A673 (cell line): ENCODE data around the gene RAB11FIP3. TPM values are rescaled to one million over a fixed set of nuclear protein-coding genes. Genes with fewer than 3 reads are reported as not detected.

Experiments
- BruUV-seq: library from RNA; stranded (reverse); fragments of 400-500 nt; replicated peaks from 2 replicates; lab custom pipeline; 2021; lab: Mats Ljungman, UMichigan
- CTCF ChIA-PET: fragments of 300-600 bp; sonication (Branson Sonifier 250); formaldehyde crosslinking; loops from one replicate; lab custom pipeline; 2022; ENCODE audit warnings: antibody characterized with exemption; lab: Charles Lee
- POLR2A ChIA-PET: fragments of 300-600 bp; sonication (Branson Sonifier 250); formaldehyde crosslinking; loops from one replicate; lab custom pipeline; 2022; ENCODE audit warnings: antibody characterized with exemption; ENCODE audit not compliant: low non-redundant PET; lab: Charles Lee
- DNase-seq: peaks from one replicate; pipeline ENCODE4 v3.0.0-alpha.2; 2015; ENCODE audit warnings: low spot score
- H3K27ac ChIP-seq: fragments of 200-600 bp; sonication (generic); 2 replicates; pipeline ENCODE4 v1.5.1; 2016; ENCODE audit warnings: mixed run types, low read depth, mild to moderate bottlenecking, mixed read lengths, antibody characterized with exemption, low read length; ENCODE audit not compliant: poor library complexity, severe bottlenecking
- H3K27me3 ChIP-seq: fragments of 200-600 bp; sonication (generic); replicated peaks from 2 replicates; pipeline ENCODE4 v1.6.1; 2017; ENCODE audit warnings: mixed run types, low read depth, mild to moderate bottlenecking, mixed read lengths, antibody characterized with exemption, low read length; ENCODE audit not compliant: insufficient read depth, poor library complexity
- H3K36me3 ChIP-seq: fragments of 200-600 bp; sonication (generic); 2 replicates; pipeline ENCODE4 v1.6.1; 2016; ENCODE audit warnings: mixed run types, mild to moderate bottlenecking, mixed read lengths, antibody characterized with exemption, low read length; ENCODE audit not compliant: insufficient read depth, poor library complexity, severe bottlenecking
- H3K4me1 ChIP-seq: fragments of 200-600 bp; sonication (generic); 2 replicates; pipeline ENCODE4 v1.6.1; 2017; ENCODE audit warnings: mixed run types, mild to moderate bottlenecking, mixed read lengths, antibody characterized with exemption, low read length; ENCODE audit not compliant: insufficient read depth, poor library complexity, severe bottlenecking
- H3K4me3 ChIP-seq: fragments of 200-600 bp; sonication (generic); 2 replicates; pipeline ENCODE4 v1.5.1; 2016; ENCODE audit warnings: low read depth, mixed run types, mild to moderate bottlenecking, mixed read lengths, low read length; ENCODE audit not compliant: poor library complexity, severe bottlenecking
- H3K9me3 ChIP-seq: fragments of 200-600 bp; sonication (generic); 2 replicates; pipeline ENCODE4 v1.6.1; 2016; ENCODE audit warnings: mixed run types, low read depth, mild to moderate bottlenecking, mixed read lengths, antibody characterized with exemption, low read length; ENCODE audit not compliant: poor library complexity, severe bottlenecking
- EZH2 ChIP-seq: fragments of 200-600 bp; sonication (generic); IDR thresholded peaks from 2 replicates; pipeline ENCODE4 v1.6.1; 2017; ENCODE audit warnings: borderline replicate concordance, low read depth, mild to moderate bottlenecking, mixed read lengths, antibody characterized with exemption, low read length; ENCODE audit not compliant: poor library complexity, severe bottlenecking
- intact Hi-C: fragments of 100-400 bp; cut with micrococcal nuclease; formaldehyde crosslinking; loops from one replicate; pipeline ENCODE4 v1.10.0; 2022; ENCODE audit not compliant: unreplicated experiment
- microRNA-seq: library from miRNA; unstranded; fragments of <30 nt; microRNA quantifications from one replicate; pipeline ENCODE4 v1.2.0, GENCODE V29; 2021
- total RNA-seq: library from RNA; stranded (reverse); gene quantifications from 2 replicates; pipeline ENCODE4 v1.2.3, GENCODE V29; 2021
- TF ChIP-seq, protein P1 (sequence below): fragments of 300-800, 200-600 bp; sonication (generic); conservative IDR thresholded peaks from 2 replicates; pipeline ENCODE4 v1.5.1; 2017; ENCODE audit warnings: low read depth, mild to moderate bottlenecking, antibody characterized with exemption, low read length, moderate library complexity, mixed read lengths

The RAB11FIP3 gene
- total RNA-seq, 1 experiment from 2014 or later: 44.8 TPM

DNA sequence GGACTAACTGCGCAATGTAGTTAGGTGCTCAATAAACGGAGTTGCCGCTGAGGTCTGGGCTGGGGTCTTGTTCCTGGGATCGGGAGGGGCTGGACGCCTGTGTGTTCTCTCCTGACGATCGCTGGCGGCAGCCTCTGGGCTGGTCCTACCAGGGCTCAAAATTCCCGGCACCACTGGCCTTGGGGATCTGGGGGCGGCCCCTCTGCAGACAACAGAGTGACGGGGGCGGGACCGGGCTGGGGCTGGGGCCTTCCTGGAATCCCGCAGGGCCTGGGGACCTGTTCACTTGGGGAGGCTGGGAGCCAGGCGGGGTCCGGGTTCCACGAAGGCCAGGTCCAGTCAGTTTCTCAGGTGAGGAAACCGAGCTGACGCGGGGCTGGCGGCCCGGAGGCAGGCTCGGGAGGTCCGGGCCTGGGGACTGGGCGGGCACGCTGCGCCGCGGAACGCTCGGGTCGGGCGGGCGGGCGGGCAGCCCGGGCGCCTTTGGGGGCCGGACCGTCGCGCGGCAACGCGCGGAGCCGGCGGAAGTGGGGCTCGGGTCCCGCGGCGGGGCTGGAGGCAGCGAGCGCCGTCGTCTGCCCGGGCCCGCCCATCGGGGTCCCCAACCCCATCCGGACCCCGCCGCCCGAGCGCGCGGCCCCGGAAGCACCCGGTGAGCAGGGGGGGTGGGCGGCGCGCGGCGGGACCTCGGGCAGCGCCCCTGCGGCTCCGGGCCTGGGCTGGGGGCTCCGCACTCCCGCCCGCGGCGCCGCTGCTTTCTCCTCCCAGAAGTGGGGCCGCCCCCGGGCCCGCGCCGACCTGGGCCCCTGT lies 144.2 kb downstream of the RAB11FIP3 start, which contains the start of gene PIGQ:
Gene PIGQ (plus strand): TSS at position 524 of the 810 bp plus-strand sequence. CDS start 4,107 bp downstream, outside the sequence.
- DNase-seq: peak; percentile 79
- ChIA-PET POLR2A (no interaction called here), CTCF (no interaction called here)
- Histone ChIP-seq H3K36me3 (no peaks in the 10 kb centered on the region), H3K9me3 (no peaks in the 10 kb centered on the region), H3K27ac (peak within 1 kb of the TSS; percentile 87), H3K27me3 (no peaks in the 10 kb centered on the region), H3K4me1 (peaks cover 11% of the 10 kb centered on the region), H3K4me3 (peak within 1 kb of the TSS; percentile 98)
- BruUV-seq: no TSS peak
- intact Hi-C loops: no loop called here
- no peak for TF ChIP-seq EZH2
- TF ChIP-seq, protein P1, sequence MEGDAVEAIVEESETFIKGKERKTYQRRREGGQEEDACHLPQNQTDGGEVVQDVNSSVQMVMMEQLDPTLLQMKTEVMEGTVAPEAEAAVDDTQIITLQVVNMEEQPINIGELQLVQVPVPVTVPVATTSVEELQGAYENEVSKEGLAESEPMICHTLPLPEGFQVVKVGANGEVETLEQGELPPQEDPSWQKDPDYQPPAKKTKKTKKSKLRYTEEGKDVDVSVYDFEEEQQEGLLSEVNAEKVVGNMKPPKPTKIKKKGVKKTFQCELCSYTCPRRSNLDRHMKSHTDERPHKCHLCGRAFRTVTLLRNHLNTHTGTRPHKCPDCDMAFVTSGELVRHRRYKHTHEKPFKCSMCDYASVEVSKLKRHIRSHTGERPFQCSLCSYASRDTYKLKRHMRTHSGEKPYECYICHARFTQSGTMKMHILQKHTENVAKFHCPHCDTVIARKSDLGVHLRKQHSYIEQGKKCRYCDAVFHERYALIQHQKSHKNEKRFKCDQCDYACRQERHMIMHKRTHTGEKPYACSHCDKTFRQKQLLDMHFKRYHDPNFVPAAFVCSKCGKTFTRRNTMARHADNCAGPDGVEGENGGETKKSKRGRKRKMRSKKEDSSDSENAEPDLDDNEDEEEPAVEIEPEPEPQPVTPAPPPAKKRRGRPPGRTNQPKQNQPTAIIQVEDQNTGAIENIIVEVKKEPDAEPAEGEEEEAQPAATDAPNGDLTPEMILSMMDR: no peak

Small RNAs within 50 kb of the gene (microRNA-seq; reads per million reads assigned to microRNA genes)
- gene MIR3176 (266 reads per million, percentile 71 among the genes with 10 or more reads in this experiment), gene MIR5587 (4.9 reads per million, percentile 15 among the genes with 10 or more reads in this experiment)

Other genes starting within 250 kb of the RAB11FIP3 start
- gene HBA1, start 249.0 kb upstream of the RAB11FIP3 start, total RNA-seq: 5.9 and 9.5 TPM in 2 replicates
- 1.2 and 5.2 TPM in 2 replicates for gene HBQ1, start 245.2 kb upstream of the RAB11FIP3 start, total RNA-seq
- gene LUC7L, start 196.2 kb upstream of the RAB11FIP3 start, total RNA-seq: 128 and 152 TPM in 2 replicates
- gene FAM234A, start 190.8 kb upstream of the RAB11FIP3 start, total RNA-seq: 72.4 and 82.1 TPM in 2 replicates
- gene RGS11, start 149.7 kb upstream of the RAB11FIP3 start, total RNA-seq: not detected in 2 replicates
- gene ARHGDIG, start 145.1 kb upstream of the RAB11FIP3 start, total RNA-seq: 0.41 and 0.48 TPM in 2 replicates
- 0.46 TPM in 1 of 2 replicates, not detected in the other for gene PDIA2, start 142.5 kb upstream of the RAB11FIP3 start, total RNA-seq
- gene AXIN1, start 72.9 kb upstream of the RAB11FIP3 start, total RNA-seq: 32.7 and 38.2 TPM in 2 replicates
- gene MRPL28, start 55.1 kb upstream of the RAB11FIP3 start, total RNA-seq: 150 and 157 TPM in 2 replicates
- 38.7 and 47.1 TPM in 2 replicates for gene PGAP6, start 43.7 kb upstream of the RAB11FIP3 start, total RNA-seq
- gene NME4, start 28.4 kb upstream of the RAB11FIP3 start, total RNA-seq: 261 and 321 TPM in 2 replicates
- 27.5 and 28.7 TPM in 2 replicates for gene DECR2, start 23.8 kb upstream of the RAB11FIP3 start, total RNA-seq
- gene CAPN15, start 102.1 kb downstream of the RAB11FIP3 start, total RNA-seq: 77.7 and 91.2 TPM in 2 replicates
- gene PRR35, start 134.7 kb downstream of the RAB11FIP3 start, total RNA-seq: 0.13 TPM in 1 of 2 replicates, not detected in the other
- gene NHLRC4, start 141.4 kb downstream of the RAB11FIP3 start, total RNA-seq: 0.21 and 0.52 TPM in 2 replicates
- 59.4 and 65.7 TPM in 2 replicates for gene PIGQ, start 144.3 kb downstream of the RAB11FIP3 start, total RNA-seq
- 19.9 and 20.6 TPM in 2 replicates for gene RAB40C, start 164.4 kb downstream of the RAB11FIP3 start, total RNA-seq
- gene WFIKKN1, start 205.3 kb downstream of the RAB11FIP3 start, total RNA-seq: 1.7 and 1.8 TPM in 2 replicates
- gene METTL26, start 210.7 kb downstream of the RAB11FIP3 start, total RNA-seq: 136 and 138 TPM in 2 replicates
- gene MCRIP2, start 216.2 kb downstream of the RAB11FIP3 start, total RNA-seq: 22.4 and 27.1 TPM in 2 replicates
- 143 and 147 TPM in 2 replicates for gene WDR90, start 223.7 kb downstream of the RAB11FIP3 start, total RNA-seq
- 184 and 193 TPM in 2 replicates for gene RHOT2, start 242.5 kb downstream of the RAB11FIP3 start, total RNA-seq